Measurements from ENCODE around the gene DNHD1. TPM values are rescaled to one million over a fixed set of nuclear protein-coding genes. Genes with fewer than 3 reads are reported as not detected.

The DNHD1 gene
- total and polyA plus RNA-seq, 2 of the 8 experiments (the other 6 are each of a cell fraction or from before 2014, with no cell fraction given): 5.0 to 6.8 TPM

GRCh38 chr11:6544921-6545850 lies 48.1 kb downstream of the DNHD1 start:
- Histone ChIP-seq H3K4me3 (ENCODE audit: extremely low read depth in 1 of 4, insufficient read depth in 2 of 4, low read depth in 3 of 4, low read length in 4 of 4) (no peak overlapping the region), H2BK12ac (ENCODE audit: low read depth, low read length) (no peak overlapping the region), H4K20me1 (replicated peaks in 1 of 2; ENCODE audit: control insufficient read depth in 1 of 2, insufficient read depth in 2 of 2, low read length in 2 of 2) (no peaks in the 10 kb centered on the region), H3K36me3 (ENCODE audit: control insufficient read depth in 2 of 4, insufficient read depth in 4 of 4, low read length in 3 of 4) (no peaks in the 10 kb centered on the region), H3K9ac (replicated peaks in 1 of 4; ENCODE audit: extremely low read depth in 1 of 4, low read depth in 3 of 4, low read length in 3 of 4) (no peak overlapping the region), H2BK20ac (ENCODE audit: low read length) (no peak overlapping the region), H3K9me3 (ENCODE audit: insufficient read depth in 2 of 2, low read depth in 1 of 2, low read length in 1 of 2) (no peaks in the 10 kb centered on the region), H2AFZ (ENCODE audit: low read length) (no peak overlapping the region), H3K23me2 (ENCODE audit: low read depth, low read length) (no peaks in the 10 kb centered on the region), H2BK120ac (replicated peaks; ENCODE audit: low read depth, low read length) (no peak overlapping the region), H3K14ac (ENCODE audit: insufficient read length) (no peak overlapping the region), H2AK5ac (ENCODE audit: low read depth, low read length) (no peak overlapping the region), H3K27me3 (replicated peaks in 1 of 4; ENCODE audit: control insufficient read depth in 3 of 4, extremely low read depth in 1 of 4, insufficient read depth in 3 of 4, low read length in 3 of 4) (no peaks in the 10 kb centered on the region), H3K56ac (replicated peaks; ENCODE audit: insufficient read length, low read depth, low read length) (no peak overlapping the region), H3K79me2 (ENCODE audit: control insufficient read depth in 1 of 2, insufficient read depth in 2 of 2, low read length in 2 of 2) (no peaks in the 10 kb centered on the region), H2BK15ac (ENCODE audit: low read length) (no peak overlapping the region), H4K91ac (replicated peaks; ENCODE audit: insufficient read length, low read length) (no peak overlapping the region), H3K4me2 (ENCODE audit: insufficient read depth in 1 of 2, low read depth in 2 of 2, low read length in 2 of 2) (no peak overlapping the region), H3K27ac (ENCODE audit: low read depth, low read length) (no peak overlapping the region; the same call in 1 of the 2 replicates), H3K4me1 (replicated peaks in 1 of 4; ENCODE audit: control insufficient read depth in 3 of 4, insufficient read depth in 4 of 4, low read length in 3 of 4) (no peaks in the 10 kb centered on the region), H3K79me1 (ENCODE audit: low read depth, low read length) (no peaks in the 10 kb centered on the region), H3K23ac (ENCODE audit: insufficient read length) (no peak overlapping the region), H3K4ac (replicated peaks; ENCODE audit: insufficient read length, low read depth, low read length) (no peak overlapping the region), H3K18ac (ENCODE audit: extremely low read depth, low read length) (no peak overlapping the region), H4K5ac (ENCODE audit: insufficient read length, low read depth, low read length) (no peak overlapping the region), H4K8ac (ENCODE audit: extremely low read depth, insufficient read depth, low read length) (no peak overlapping the region), H2BK5ac (ENCODE audit: low read depth, low read length) (no peak overlapping the region; the same call in 1 of the 2 replicates)
- no peak for DNase-seq (ENCODE audit: low read depth in 1 of 2, low spot score in 2 of 2)
- FAIRE-seq: no peak
- WGBS, 2 experiments (ENCODE audit: extremely low coverage in 1 of 2, insufficient coverage in 1 of 2, insufficient read length in 1 of 2, insufficient replicate concordance in 2 of 2, low coverage in 1 of 2, low lambda C conversion rate in 2 of 2, missing lambda C conversion rate in 1 of 2): 86% methylated on average over 16 of the region's 19 CpGs; no CpG with 5 or more reads in 1 of the 2 experiments
- POLR2A ChIA-PET (ENCODE audit: partially characterized antibody): interaction anchor here (1.0 to 1.1 kb wide), 2 partner anchors 23 to 64 kb away, joined by 3 read pairs; no protein-coding TSS in a partner anchor
- CTCF ChIA-PET (ENCODE audit: partially characterized antibody): interaction anchor here (0.7 to 10.2 kb wide), 8 partner anchors 9 to 166 kb away, joined by 3 to 64 read pairs (median 7); partner anchors contain the start of gene HPX
- TF ChIP-seq MAFK (IDR thresholded peaks at IDR 0.05; ENCODE audit: low read depth, low read length) (no peak), SP4 (IDR thresholded peaks at IDR 0.05; ENCODE audit: low read length) (no peak), RNF2 (IDR thresholded peaks at IDR 0.05; ENCODE audit: borderline replicate concordance, low read depth, low read length, missing control alignments, poor library complexity, severe bottlenecking) (no peak), PHF8 (conservative IDR thresholded peaks at IDR 0.05; ENCODE audit: low read depth, low read length) (no peak), BACH1 (IDR thresholded peaks at IDR 0.05; ENCODE audit: low read length) (no peak), CTCF (IDR thresholded peaks at IDR 0.05; ENCODE audit: control extremely low read depth in 1 of 3, insufficient read depth in 1 of 3, low read depth in 1 of 3, low read length in 3 of 3) (no peak), BRCA1 (IDR thresholded peaks at IDR 0.05; ENCODE audit: low read depth, low read length) (no peak), TEAD4 (IDR thresholded peaks at IDR 0.05; ENCODE audit: low read depth, low read length) (no peak), KDM4A (IDR thresholded peaks at IDR 0.05; ENCODE audit: low read depth, low read length, severe bottlenecking) (no peak)

Data from H1 (cell line).